Middle frontal gyrus (tissue), 1 donor: ENCODE data around the gene UBE3B.
"Not testable (repeated sequence)": the region's sequence is repeated elsewhere in the genome, so short reads cannot be mapped to it uniquely, and the experiment has no call there.

Experiments
- DNase-seq: peaks from one replicate; pipeline ENCODE4 v3.0.0-alpha.2; 2015; ENCODE audit warnings: low spot score; ENCODE audit errors: extremely low spot score

UBE3B gene

DNA sequence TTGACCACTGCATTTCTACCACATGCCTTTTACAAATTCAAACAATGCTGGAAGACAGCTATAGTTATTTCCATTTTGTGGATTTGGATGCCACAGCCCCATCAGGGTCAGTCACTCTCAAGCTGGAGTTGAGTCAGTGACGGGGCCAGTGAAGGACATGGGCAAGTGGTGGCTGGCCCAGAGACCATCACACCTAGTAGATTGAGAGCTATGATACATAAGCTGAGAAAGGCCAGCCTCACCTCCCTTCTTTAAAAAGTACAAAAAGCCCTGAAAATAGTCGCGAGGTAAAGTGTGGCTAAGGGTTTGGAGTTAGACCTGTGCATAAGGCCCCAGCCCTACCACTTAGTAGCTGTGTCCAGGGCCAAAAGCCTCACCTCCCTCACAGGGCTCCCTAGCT, 4.4 kb upstream of the UBE3B start:
- no peak for DNase-seq

- DNase-seq: not testable (repeated sequence)
These were observed 3.7 kb upstream of the UBE3B start for GRCh38 chr12:109473526-109474270.

DNA sequence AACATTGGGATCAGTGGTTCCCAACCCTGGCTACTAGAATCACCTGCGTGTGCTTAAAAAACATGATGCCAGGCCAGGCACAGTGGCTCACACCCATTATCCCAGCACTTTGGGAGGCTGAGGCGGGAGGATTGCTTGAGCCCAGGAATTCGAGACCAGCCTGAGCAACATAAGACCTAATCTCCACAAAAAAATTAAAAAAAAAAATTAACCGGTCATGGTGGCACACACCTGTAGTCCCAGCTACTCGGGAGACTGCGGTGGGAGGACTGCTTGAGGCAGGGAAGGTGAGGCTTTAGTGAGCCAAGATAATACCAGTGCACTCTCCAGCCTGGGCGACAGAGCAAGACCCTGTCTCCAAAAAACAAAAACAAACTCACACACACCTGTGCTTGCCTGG, 2.3 kb upstream of the UBE3B start:
- DNase-seq: no peak

DNA sequence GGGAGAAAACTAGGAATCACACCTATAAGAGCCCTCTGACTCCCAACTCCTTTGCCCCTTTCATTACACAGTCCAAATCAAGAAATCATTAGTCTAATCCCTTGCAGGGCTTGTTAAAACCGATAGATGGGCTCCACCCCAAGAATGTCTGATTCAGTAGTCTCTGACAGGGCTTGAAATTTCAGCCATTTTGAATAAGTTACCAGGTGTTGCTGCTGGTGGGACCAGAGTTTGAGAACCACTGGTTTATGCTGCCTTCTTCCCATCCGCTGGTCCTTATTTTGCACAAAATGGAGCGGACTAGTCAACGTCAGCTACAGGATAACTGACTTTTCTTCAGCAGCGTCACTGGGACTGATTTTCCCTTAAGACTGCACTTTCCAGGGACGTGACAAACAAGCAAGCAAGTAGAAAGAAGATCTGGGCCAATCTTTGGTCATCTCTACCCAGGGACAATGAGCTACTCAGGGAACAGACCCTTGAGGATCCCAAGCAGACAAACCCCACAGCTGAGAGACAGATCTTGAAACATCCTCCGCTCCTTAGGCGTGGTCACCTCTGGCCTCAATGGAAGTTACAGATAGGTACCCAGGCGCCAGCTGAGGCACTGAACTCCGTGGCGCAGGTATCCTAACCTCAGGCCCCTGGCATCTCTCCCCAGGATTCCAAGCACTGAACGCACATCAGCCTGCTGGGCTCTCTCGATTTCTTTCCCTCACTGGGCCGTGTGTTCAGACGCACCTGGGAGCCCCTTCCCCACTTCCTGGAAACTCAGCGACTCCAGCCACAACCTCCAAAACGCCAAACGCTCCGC, 1.2 kb upstream of the UBE3B start:
- no peak for DNase-seq

DNA sequence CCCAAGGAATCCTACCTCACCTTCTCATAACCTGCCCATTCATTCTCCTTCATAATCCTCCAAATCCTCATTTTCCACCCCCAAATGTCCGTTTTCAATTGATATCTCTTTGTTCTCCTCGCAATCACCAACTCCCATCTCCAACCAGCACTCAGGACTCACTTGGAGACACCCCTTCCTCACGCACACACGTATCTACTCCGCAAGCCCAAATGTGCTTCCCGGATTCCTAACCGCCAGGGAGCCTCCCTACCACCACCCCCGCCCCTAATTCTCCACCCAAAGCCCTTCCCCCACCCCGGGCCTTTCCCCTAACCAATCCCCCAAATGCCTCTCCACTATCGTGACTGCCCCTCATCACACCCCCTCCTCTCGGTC, 638 bp upstream of the UBE3B start:
- no peak for DNase-seq

DNA sequence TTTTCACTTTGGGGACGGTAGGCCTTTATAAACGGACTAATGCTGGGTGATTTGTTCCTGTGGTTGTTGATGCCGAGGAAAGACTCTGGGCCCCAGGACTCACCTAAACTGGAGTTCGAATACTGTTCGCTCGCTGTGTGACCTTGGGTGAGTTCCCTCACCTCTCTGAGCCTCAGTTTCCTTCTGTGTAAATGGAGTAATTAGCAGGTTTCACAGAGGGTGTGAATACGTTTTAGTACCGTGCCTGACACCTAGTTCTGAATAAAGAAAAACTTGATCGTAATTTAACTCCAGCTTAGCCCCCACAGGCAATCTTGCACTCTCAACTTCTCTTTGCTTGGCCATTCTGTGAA, 505 bp downstream of the UBE3B start:
- DNase-seq: no peak

DNA sequence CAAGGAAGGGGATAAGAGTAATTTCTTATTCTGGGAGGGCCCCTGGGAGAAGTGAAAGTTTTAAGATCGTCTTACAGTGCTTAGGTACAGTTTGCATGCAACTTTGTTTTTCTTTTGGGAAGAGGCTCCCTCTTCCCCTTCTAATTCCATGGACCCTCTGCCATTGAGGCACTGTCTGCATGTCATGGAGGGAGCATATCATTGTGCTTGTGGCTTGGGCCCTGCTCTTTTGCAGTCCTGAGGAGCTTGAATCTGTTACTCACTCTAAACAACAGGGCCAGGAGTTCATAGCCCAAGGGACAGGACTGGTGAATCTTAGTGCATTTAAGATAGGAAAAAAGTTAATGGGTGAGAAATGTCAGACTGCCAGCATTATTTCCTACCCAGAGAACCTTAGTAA, 2.3 kb downstream of the UBE3B start:
- no peak for DNase-seq

GRCh38 chr12:109480356-109480755, 2.9 kb downstream of the UBE3B start:
- no peak for DNase-seq

- no peak for DNase-seq
These were observed 4.4 kb downstream of the UBE3B start for GRCh38 chr12:109481863-109482262.

- no peak for DNase-seq
These were observed 5.1 kb downstream of the UBE3B start for GRCh38 chr12:109482491-109482890.

- DNase-seq: no peak
These were observed 5.5 kb downstream of the UBE3B start for GRCh38 chr12:109482894-109483293.

DNA sequence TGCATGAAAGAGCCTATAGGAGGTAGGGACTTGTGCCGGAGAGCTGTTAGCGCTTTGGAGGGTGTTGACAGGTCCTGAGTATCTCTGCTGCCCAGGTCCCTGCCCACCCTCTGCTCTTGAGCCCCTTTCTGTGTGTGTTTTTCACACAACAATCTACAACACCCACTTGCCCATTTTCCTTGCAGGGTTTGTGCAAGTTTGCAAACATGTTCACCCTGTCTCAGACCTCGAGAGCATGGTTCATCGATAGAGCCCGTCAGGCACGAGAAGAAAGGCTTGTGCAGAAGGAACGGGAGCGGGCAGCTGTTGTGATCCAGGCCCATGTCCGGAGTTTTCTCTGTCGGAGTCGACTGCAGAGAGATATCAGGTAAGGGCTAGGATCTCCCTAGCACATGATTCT, 5.9 kb downstream of the UBE3B start:
- DNase-seq: no peak

DNA sequence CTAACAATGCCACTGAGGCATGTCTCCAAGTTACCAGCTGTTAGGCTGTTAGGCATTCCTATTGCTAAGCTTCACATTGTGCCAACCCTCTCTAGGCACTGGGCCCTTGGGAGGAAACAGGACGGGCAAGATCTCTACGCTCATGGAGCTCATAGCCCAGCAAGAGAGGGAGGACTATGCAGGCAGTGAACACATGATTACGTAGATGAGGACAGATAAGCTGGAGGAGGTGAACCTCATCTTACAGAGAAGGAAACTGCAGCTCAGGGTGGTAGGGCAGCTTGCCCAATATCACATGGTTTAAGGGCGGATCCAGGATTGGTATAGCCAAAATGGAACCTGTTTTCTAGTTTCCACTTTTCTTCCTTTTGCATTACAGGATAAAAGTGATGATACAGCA, 7.8 kb downstream of the UBE3B start:
- no peak for DNase-seq

GRCh38 chr12:109487181-109488050, 10.0 kb downstream of the UBE3B start:
- no peak for DNase-seq

GRCh38 chr12:109488051-109488665, 10.7 kb downstream of the UBE3B start:
- no peak for DNase-seq

GRCh38 chr12:109489016-109489954, 11.9 kb downstream of the UBE3B start:
- no peak for DNase-seq

- no peak for DNase-seq
These were observed 12.6 kb downstream of the UBE3B start for GRCh38 chr12:109489955-109490565.

DNA sequence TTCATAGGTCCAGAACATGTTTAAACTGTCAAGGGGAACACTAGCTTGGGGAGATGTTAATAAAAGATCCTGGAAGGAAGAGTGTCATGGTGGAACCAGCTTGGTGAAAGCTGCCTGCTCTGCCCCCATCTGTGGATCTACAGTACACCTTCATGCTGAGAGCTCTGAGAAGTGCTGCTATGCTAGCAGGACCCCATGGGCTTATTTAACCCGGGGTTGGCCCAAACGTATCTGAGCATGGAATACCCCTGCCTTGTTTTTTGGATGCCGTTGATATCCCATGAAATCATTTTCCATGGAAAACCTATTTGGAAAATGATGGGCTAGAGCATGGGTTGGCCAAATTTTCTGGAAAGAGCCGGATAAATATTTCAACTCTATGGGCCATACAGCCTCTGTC, 14.2 kb downstream of the UBE3B start:
- no peak for DNase-seq

- DNase-seq: no peak
These were observed 14.9 kb downstream of the UBE3B start for GRCh38 chr12:109492371-109492770.

DNA sequence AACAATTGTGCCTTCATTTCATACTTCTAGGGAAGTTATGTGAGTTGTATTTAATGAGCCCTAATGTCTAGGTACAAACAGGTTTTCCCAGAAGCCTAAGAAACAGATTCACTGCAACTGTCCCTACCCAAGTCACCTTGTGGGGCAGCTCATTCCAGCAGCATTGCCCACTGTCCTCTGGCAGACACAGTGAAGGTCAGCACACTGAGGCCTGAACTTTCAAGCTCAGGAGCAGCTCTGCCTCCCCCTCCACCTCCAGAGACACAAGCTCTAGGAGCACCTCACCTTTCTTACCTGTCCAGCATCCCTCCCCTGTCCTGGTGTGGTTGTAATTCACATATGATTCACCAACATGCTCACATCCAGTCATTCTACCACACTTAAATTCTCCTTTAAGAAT, 15.7 kb downstream of the UBE3B start:
- no peak for DNase-seq
